ENCODE measurements around the gene REL. TPM values are rescaled to one million over a fixed set of nuclear protein-coding genes. Genes with fewer than 3 reads are reported as not detected.

REL gene
- total RNA-seq, 2 donors from 2014 or later = 10.4 to 11.2 TPM

DNA sequence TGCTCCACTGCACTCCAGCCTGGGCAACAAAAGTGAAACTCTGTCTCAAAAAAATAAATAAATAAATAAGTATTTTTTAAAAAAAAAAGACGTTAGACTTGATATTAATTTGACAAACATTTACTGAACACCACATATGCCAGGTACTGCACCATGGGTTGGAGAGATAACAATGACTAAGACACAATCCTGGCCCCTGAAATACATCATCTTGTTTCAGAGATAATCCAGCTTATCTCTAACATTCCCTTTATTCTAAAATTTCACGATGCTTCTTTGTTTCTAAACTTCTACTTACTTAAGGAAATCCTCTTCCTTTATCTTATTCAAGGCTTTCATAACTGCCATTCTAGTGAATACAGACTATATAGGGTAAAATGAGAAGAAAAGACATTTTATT is 81.2 kb downstream of the REL start:
- Histone ChIP-seq H3K27me3 (no peaks in the 10 kb centered on the region), H3K36me3 (replicated peaks in 1 of 2; ENCODE audit: insufficient read depth in 1 of 2, low read depth in 2 of 2) (no peaks in the 10 kb centered on the region), H3K9me3 (no peaks in the 10 kb centered on the region), H3K4me3 (no peak overlapping the region), H3K27ac (no peak overlapping the region), H3K4me1 (peaks cover 14% of the 10 kb centered on the region)
- ATAC-seq = no peak
- no peak for TF ChIP-seq POLR2A (IDR thresholded peaks at IDR 0.05)
- TF ChIP-seq, protein P1, sequence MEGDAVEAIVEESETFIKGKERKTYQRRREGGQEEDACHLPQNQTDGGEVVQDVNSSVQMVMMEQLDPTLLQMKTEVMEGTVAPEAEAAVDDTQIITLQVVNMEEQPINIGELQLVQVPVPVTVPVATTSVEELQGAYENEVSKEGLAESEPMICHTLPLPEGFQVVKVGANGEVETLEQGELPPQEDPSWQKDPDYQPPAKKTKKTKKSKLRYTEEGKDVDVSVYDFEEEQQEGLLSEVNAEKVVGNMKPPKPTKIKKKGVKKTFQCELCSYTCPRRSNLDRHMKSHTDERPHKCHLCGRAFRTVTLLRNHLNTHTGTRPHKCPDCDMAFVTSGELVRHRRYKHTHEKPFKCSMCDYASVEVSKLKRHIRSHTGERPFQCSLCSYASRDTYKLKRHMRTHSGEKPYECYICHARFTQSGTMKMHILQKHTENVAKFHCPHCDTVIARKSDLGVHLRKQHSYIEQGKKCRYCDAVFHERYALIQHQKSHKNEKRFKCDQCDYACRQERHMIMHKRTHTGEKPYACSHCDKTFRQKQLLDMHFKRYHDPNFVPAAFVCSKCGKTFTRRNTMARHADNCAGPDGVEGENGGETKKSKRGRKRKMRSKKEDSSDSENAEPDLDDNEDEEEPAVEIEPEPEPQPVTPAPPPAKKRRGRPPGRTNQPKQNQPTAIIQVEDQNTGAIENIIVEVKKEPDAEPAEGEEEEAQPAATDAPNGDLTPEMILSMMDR (IDR thresholded peaks at IDR 0.05) = no peak
- 49 to 59% methylated on average over 2 of the region's 2 CpGs for WGBS, 2 donors
- intact Hi-C loops (cut with DNase I) = no loop called here
- no peak for DNase-seq

DNA sequence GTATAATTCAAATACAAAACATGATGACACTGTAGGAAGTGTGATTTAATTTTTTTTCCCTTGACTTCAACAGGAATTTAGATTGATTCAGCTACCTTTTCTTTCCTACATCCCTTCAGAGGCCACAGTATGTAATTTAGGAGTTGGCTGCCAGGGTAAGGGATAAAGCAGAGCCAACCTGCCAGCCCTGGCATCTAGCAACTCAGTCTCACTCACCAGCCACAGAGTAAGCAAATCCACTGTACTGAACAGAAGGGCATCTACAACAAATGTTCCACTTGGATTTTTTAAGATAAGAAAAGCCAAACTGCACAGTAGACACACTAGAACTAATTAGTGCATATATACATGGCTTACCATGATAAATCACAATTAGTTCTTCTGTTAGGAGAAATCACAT is 81.8 kb downstream of the REL start:
- Histone ChIP-seq H3K27ac (no peak overlapping the region), H3K27me3 (no peaks in the 10 kb centered on the region), H3K9me3 (no peaks in the 10 kb centered on the region), H3K4me1 (peaks cover 12% of the 10 kb centered on the region), H3K4me3 (no peak overlapping the region), H3K36me3 (replicated peaks in 1 of 2; ENCODE audit: insufficient read depth in 1 of 2, low read depth in 2 of 2) (no peaks in the 10 kb centered on the region)
- TF ChIP-seq POLR2A (IDR thresholded peaks at IDR 0.05) = no peak
- TF ChIP-seq, protein P1 (IDR thresholded peaks at IDR 0.05) = no peak
- no peak for ATAC-seq
- intact Hi-C loops (cut with DNase I) = no loop called here
- DNase-seq = no peak

DNA sequence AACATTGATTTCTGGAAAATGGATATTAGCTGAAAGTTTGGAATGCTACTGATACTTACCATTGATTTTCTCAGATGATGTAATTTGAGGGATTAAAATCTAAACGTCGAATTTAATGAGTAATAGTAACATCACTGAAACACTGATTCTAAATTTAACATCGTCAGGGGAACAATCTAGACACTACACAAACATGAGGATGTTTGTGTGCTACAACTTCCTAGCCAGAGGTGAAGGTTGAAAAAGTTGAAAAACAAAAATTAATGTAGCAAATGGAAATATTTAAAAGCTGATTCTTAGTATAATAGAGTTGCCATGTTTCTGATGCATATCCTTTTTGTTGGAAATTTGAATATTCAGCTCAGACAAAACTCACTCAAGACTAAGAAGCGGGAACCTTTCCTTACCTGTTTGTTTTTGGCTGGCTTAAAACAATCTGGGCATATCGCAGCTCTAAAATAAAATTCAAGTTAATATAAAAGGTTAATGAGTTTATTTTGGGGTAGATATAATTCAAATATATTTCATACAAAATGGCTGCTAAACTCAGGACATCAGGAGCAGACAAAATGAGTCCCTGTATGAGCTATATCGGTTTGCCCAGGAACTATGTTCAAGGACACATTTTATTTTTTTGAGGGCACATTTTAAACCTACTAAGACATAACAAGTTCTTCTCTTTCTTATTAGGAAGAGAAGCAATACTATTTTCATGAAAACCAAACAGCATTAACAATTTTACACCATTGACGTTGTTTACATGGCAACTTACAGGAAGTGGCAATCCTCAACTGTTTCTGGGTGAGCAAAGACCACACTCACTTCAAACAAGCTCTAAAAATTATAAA is 83.5 kb downstream of the REL start:
- Histone ChIP-seq H3K27ac (peak overlapping the region in 3 of 4 donors; percentile 54 to 74 (median 62)), H3K4me3 (no peak overlapping the region), H3K27me3 (no peaks in the 10 kb centered on the region), H3K4me1 (peaks cover 12% of the 10 kb centered on the region), H3K9me3 (no peaks in the 10 kb centered on the region), H3K36me3 (replicated peaks in 1 of 2; ENCODE audit: insufficient read depth in 1 of 2, low read depth in 2 of 2) (no peaks in the 10 kb centered on the region)
- DNase-seq (no peak), ATAC-seq (peak; percentile 24)
- intact Hi-C loops (cut with DNase I) = no loop called here
- 54 to 59% methylated on average over 7 of the region's 7 CpGs for WGBS, 2 donors
- TF ChIP-seq, protein P1 (IDR thresholded peaks at IDR 0.05) = no peak
- TF ChIP-seq POLR2A (IDR thresholded peaks at IDR 0.05) = no peak

DNA sequence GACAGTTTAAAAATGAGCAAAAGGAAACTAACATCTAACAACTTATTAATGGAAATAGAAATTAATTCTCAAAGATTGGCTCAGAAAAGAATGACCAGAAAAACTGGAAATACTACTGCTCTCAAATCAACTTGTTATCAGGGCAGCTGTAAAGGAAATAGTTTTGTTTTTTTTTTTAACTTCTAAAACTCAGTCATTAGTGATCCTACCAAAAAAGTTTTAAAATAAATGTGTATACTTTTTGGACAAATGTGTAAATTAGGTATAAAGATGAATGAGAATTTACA is 84.1 kb downstream of the REL start:
- Histone ChIP-seq H3K27ac (peak overlapping the region in 3 of 4 donors; percentile 54 to 74 (median 62)), H3K27me3 (no peaks in the 10 kb centered on the region), H3K4me3 (no peak overlapping the region), H3K4me1 (peaks cover 12% of the 10 kb centered on the region), H3K36me3 (replicated peaks in 1 of 2; ENCODE audit: insufficient read depth in 1 of 2, low read depth in 2 of 2) (no peaks in the 10 kb centered on the region), H3K9me3 (no peaks in the 10 kb centered on the region)
- intact Hi-C loops (cut with DNase I) = no loop called here
- DNase-seq (no peak), ATAC-seq (peak; percentile 48)
- TF ChIP-seq, protein P1 (IDR thresholded peaks at IDR 0.05) = no peak
- TF ChIP-seq POLR2A (IDR thresholded peaks at IDR 0.05) = no peak
